ENCODE results near the gene TBX4.

Gene TBX4

GRCh38 chr17:61410141-61411010 is 41.8 kb upstream of the TBX4 start:
- Mint-ChIP-seq H3K36me3 (ENCODE audit: low read depth) (no peaks in the 10 kb centered on the region), H3K4me1 (ENCODE audit: low read depth) (peaks cover 14% of the 10 kb centered on the region), H3K9me3 (no peaks in the 10 kb centered on the region), H3K4me3 (peak overlapping the region; percentile 58), H3K27ac (peak overlapping the region; percentile 72), H3K27me3 (ENCODE audit: low read depth) (peaks cover 64% of the 10 kb centered on the region)

GRCh38 chr17:61411011-61411260 is 41.3 kb upstream of the TBX4 start:
- Mint-ChIP-seq H3K27ac (no peak overlapping the region), H3K4me1 (ENCODE audit: low read depth) (peaks cover 14% of the 10 kb centered on the region), H3K4me3 (no peak overlapping the region), H3K27me3 (ENCODE audit: low read depth) (peaks cover 63% of the 10 kb centered on the region), H3K9me3 (no peaks in the 10 kb centered on the region), H3K36me3 (ENCODE audit: low read depth) (no peaks in the 10 kb centered on the region)

GRCh38 chr17:61411261-61412142 is 40.7 kb upstream of the TBX4 start:
- Mint-ChIP-seq H3K27me3 (ENCODE audit: low read depth) (peaks cover 61% of the 10 kb centered on the region), H3K27ac (no peak overlapping the region), H3K9me3 (no peaks in the 10 kb centered on the region), H3K4me1 (ENCODE audit: low read depth) (peaks cover 14% of the 10 kb centered on the region), H3K36me3 (ENCODE audit: low read depth) (no peaks in the 10 kb centered on the region), H3K4me3 (peak overlapping the region; percentile 54)

GRCh38 chr17:61412143-61412859 is 39.9 kb upstream of the TBX4 start:
- H3K27ac Mint-ChIP-seq, result no peak overlapping the region
- H3K36me3 Mint-ChIP-seq (ENCODE audit: low read depth), result no peaks in the 10 kb centered on the region
- H3K27me3 Mint-ChIP-seq (ENCODE audit: low read depth), result peaks cover 58% of the 10 kb centered on the region
- H3K9me3 Mint-ChIP-seq, result no peaks in the 10 kb centered on the region
- peak overlapping the region; percentile 44 for H3K4me3 Mint-ChIP-seq
- peaks cover 14% of the 10 kb centered on the region for H3K4me1 Mint-ChIP-seq (ENCODE audit: low read depth)

GRCh38 chr17:61412860-61413660 is 39.2 kb upstream of the TBX4 start:
- H3K36me3 Mint-ChIP-seq (ENCODE audit: low read depth), result no peaks in the 10 kb centered on the region
- peaks cover 51% of the 10 kb centered on the region for H3K27me3 Mint-ChIP-seq (ENCODE audit: low read depth)
- H3K9me3 Mint-ChIP-seq, result no peaks in the 10 kb centered on the region
- peak overlapping the region; percentile 21 for H3K4me3 Mint-ChIP-seq
- peaks cover 14% of the 10 kb centered on the region for H3K4me1 Mint-ChIP-seq (ENCODE audit: low read depth)
- no peak overlapping the region for H3K27ac Mint-ChIP-seq

- Mint-ChIP-seq H3K27ac (no peak overlapping the region), H3K4me3 (no peak overlapping the region)
These were observed 38.5 kb upstream of the TBX4 start for GRCh38 chr17:61413661-61414126.

GRCh38 chr17:61414141-61414935 is 37.9 kb upstream of the TBX4 start:
- Mint-ChIP-seq H3K36me3 (ENCODE audit: low read depth) (no peaks in the 10 kb centered on the region), H3K4me1 (ENCODE audit: low read depth) (peaks cover 10% of the 10 kb centered on the region), H3K4me3 (no peak overlapping the region), H3K27me3 (ENCODE audit: low read depth) (peaks cover 48% of the 10 kb centered on the region), H3K27ac (no peak overlapping the region), H3K9me3 (no peaks in the 10 kb centered on the region)

More at GRCh38 chr17:61413661-61414126, 38.5 kb upstream of the TBX4 start:
- H3K9me3 Mint-ChIP-seq, result no peaks in the 10 kb centered on the region
- H3K36me3 Mint-ChIP-seq (ENCODE audit: low read depth), result no peaks in the 10 kb centered on the region
- H3K27me3 Mint-ChIP-seq (ENCODE audit: low read depth), result peaks cover 48% of the 10 kb centered on the region
- H3K4me1 Mint-ChIP-seq (ENCODE audit: low read depth), result peaks cover 12% of the 10 kb centered on the region

GRCh38 chr17:61414936-61415251 is 37.3 kb upstream of the TBX4 start:
- Mint-ChIP-seq H3K27me3 (ENCODE audit: low read depth) (peaks cover 47% of the 10 kb centered on the region), H3K9me3 (no peaks in the 10 kb centered on the region)

GRCh38 chr17:61415374-61416210 is 36.6 kb upstream of the TBX4 start:
- no peaks in the 10 kb centered on the region for H3K36me3 Mint-ChIP-seq (ENCODE audit: low read depth)
- no peak overlapping the region for H3K4me3 Mint-ChIP-seq
- H3K4me1 Mint-ChIP-seq (ENCODE audit: low read depth), result peaks cover 1% of the 10 kb centered on the region
- H3K27me3 Mint-ChIP-seq (ENCODE audit: low read depth), result peaks cover 46% of the 10 kb centered on the region
- no peaks in the 10 kb centered on the region for H3K9me3 Mint-ChIP-seq
- no peak overlapping the region for H3K27ac Mint-ChIP-seq

More at GRCh38 chr17:61414936-61415251, 37.3 kb upstream of the TBX4 start:
- H3K4me1 Mint-ChIP-seq (ENCODE audit: low read depth), result peaks cover 8% of the 10 kb centered on the region
- H3K4me3 Mint-ChIP-seq, result no peak overlapping the region
- no peak overlapping the region for H3K27ac Mint-ChIP-seq
- H3K36me3 Mint-ChIP-seq (ENCODE audit: low read depth), result no peaks in the 10 kb centered on the region

- H3K4me3 Mint-ChIP-seq, result no peak overlapping the region
- H3K27ac Mint-ChIP-seq, result no peak overlapping the region
- peaks cover 49% of the 10 kb centered on the region for H3K27me3 Mint-ChIP-seq (ENCODE audit: low read depth)
These were observed 36.0 kb upstream of the TBX4 start for GRCh38 chr17:61416211-61416539.

GRCh38 chr17:61416540-61417363 is 35.5 kb upstream of the TBX4 start:
- peaks cover 51% of the 10 kb centered on the region for H3K27me3 Mint-ChIP-seq (ENCODE audit: low read depth)
- H3K27ac Mint-ChIP-seq, result no peak overlapping the region
- H3K9me3 Mint-ChIP-seq, result no peaks in the 10 kb centered on the region
- H3K4me3 Mint-ChIP-seq, result no peak overlapping the region
- H3K4me1 Mint-ChIP-seq (ENCODE audit: low read depth), result no peaks in the 10 kb centered on the region
- no peaks in the 10 kb centered on the region for H3K36me3 Mint-ChIP-seq (ENCODE audit: low read depth)

More at GRCh38 chr17:61416211-61416539, 36.0 kb upstream of the TBX4 start:
- no peaks in the 10 kb centered on the region for H3K4me1 Mint-ChIP-seq (ENCODE audit: low read depth)
- no peaks in the 10 kb centered on the region for H3K9me3 Mint-ChIP-seq
- H3K36me3 Mint-ChIP-seq (ENCODE audit: low read depth), result no peaks in the 10 kb centered on the region

GRCh38 chr17:61418449-61418848 is 33.8 kb upstream of the TBX4 start:
- Mint-ChIP-seq H3K27ac (no peak overlapping the region), H3K27me3 (ENCODE audit: low read depth) (peaks cover 62% of the 10 kb centered on the region), H3K4me1 (ENCODE audit: low read depth) (no peaks in the 10 kb centered on the region), H3K4me3 (no peak overlapping the region), H3K36me3 (ENCODE audit: low read depth) (no peaks in the 10 kb centered on the region), H3K9me3 (no peaks in the 10 kb centered on the region)

Measured in T-helper 1 cell treated with Interleukin-12 subunit alpha and Interleukin-12 subunit beta and Interleukin-4 antibody, amounts not matched to agents 30 μg/mL and 1 μg/mL, for 36 hours (primary cell).